Epithelial cell of proximal tubule (primary cell): ENCODE results near the gene ZNF787. TPM values are rescaled to one million over a fixed set of nuclear protein-coding genes. Genes with fewer than 3 reads are reported as not detected.
"Not testable (repeated sequence)": the region's sequence is repeated elsewhere in the genome, so short reads cannot be mapped to it uniquely, and the experiment has no call there.

Experiments used
- DNase-seq: peaks from one replicate; pipeline ENCODE4 v3.0.0-alpha.2; 2011; ENCODE audit warnings: low read depth
- H3K4me3 ChIP-seq: 2 replicates; pipeline ENCODE4 v1.5.1; 2011; ENCODE audit warnings: low read depth, mild to moderate bottlenecking, low read length
- CTCF ChIP-seq: conservative IDR thresholded peaks from 2 replicates; pipeline ENCODE4 v1.5.1; 2012; ENCODE audit warnings: low read depth, mild to moderate bottlenecking, low read length
- total RNA-seq: library from RNA; depleted of rRNA; stranded (reverse); fragments of >200 nt; gene quantifications from 2 replicates; pipeline ENCODE4 v1.2.3, GENCODE V29; 2015

ZNF787 gene
- total RNA-seq, 1 donor from 2014 or later = 19.6 TPM

- H3K4me3 ChIP-seq = no peak overlapping the region
- DNase-seq = no peak
- TF ChIP-seq CTCF = no peak
These were observed 21.2 kb downstream of the ZNF787 start for GRCh38 chr19:56099638-56100539.

GRCh38 chr19:56098731-56099568, 22.1 kb downstream of the ZNF787 start:
- no peak overlapping the region for H3K4me3 ChIP-seq
- TF ChIP-seq CTCF = no peak
- no peak for DNase-seq

- not testable (repeated sequence) for DNase-seq
These were observed 22.9 kb downstream of the ZNF787 start for GRCh38 chr19:56098237-56098636.

GRCh38 chr19:56097776-56098175, 23.3 kb downstream of the ZNF787 start:
- DNase-seq = no peak
- H3K4me3 ChIP-seq = no peak overlapping the region
- no peak for TF ChIP-seq CTCF

More at GRCh38 chr19:56098237-56098636, 22.9 kb downstream of the ZNF787 start:
- H3K4me3 ChIP-seq = not testable (repeated sequence)

- DNase-seq = no peak
- no peak overlapping the region for H3K4me3 ChIP-seq
- no peak for TF ChIP-seq CTCF
These were observed 23.8 kb downstream of the ZNF787 start for GRCh38 chr19:56097306-56097705.

GRCh38 chr19:56096665-56097064, 24.4 kb downstream of the ZNF787 start:
- no peak for TF ChIP-seq CTCF
- no peak for DNase-seq

GRCh38 chr19:56094449-56094848, 26.6 kb downstream of the ZNF787 start:
- TF ChIP-seq CTCF = no peak
- DNase-seq = no peak
- H3K4me3 ChIP-seq = no peak overlapping the region

More at GRCh38 chr19:56096665-56097064, 24.4 kb downstream of the ZNF787 start:
- no peak overlapping the region for H3K4me3 ChIP-seq
